CD14-positive monocyte (primary cell): ENCODE data around the gene DHCR7. TPM values are rescaled to one million over a fixed set of nuclear protein-coding genes. Genes with fewer than 3 reads are reported as not detected.

Experiments
- DNase-seq, 3 donors: peaks; one replicate each; pipeline ENCODE4 v3.0.0-alpha.2; 2011 to 2022
- H2AFZ ChIP-seq: 2 replicates; pipeline ENCODE4 v1.6.0; 2012; ENCODE audit warnings: mild to moderate bottlenecking, low read depth, low read length, inconsistent platforms; ENCODE audit not compliant: insufficient read depth, poor library complexity, severe bottlenecking
- H3K27ac ChIP-seq, 2 donors: 1 replicate in 1 of 2; 2 replicates in 1 of 2; pipeline ENCODE4 v1.5.1; 2012 to 2013; ENCODE audit warnings: low read length in 2 of 2, control low read depth in 1 of 2, inconsistent platforms in 1 of 2, low read depth in 1 of 2, mild to moderate bottlenecking in 1 of 2
- H3K27me3 ChIP-seq, 2 donors: one replicate each; pipeline versions ENCODE4 v1.6.0 to v1.6.1; 2011 to 2013; ENCODE audit warnings: low read length in 2 of 2; ENCODE audit not compliant: control insufficient read depth in 2 of 2, insufficient read depth in 2 of 2
- H3K36me3 ChIP-seq, 2 donors: replicated peaks in 1 of 2; 1 replicate in 1 of 2; 2 replicates in 1 of 2; pipeline versions ENCODE4 v1.5.1 to v1.6.1; 2012 to 2013; ENCODE audit warnings: low read length in 2 of 2, control low read depth in 1 of 2, inconsistent platforms in 1 of 2, mild to moderate bottlenecking in 1 of 2; ENCODE audit not compliant: insufficient read depth in 2 of 2, control insufficient read depth in 1 of 2
- H3K4me1 ChIP-seq, 2 donors: 1 replicate in 1 of 2; 2 replicates in 1 of 2; pipeline versions ENCODE4 v1.5.1 to v1.6.1; 2012 to 2013; ENCODE audit warnings: low read length in 2 of 2, control low read depth in 1 of 2, inconsistent platforms in 1 of 2, mild to moderate bottlenecking in 1 of 2, moderate library complexity in 1 of 2; ENCODE audit not compliant: insufficient read depth in 2 of 2, control insufficient read depth in 1 of 2
- H3K4me2 ChIP-seq: replicated peaks from 2 replicates; pipeline ENCODE3; 2012; ENCODE audit warnings: low read length, moderate library complexity, mild to moderate bottlenecking; ENCODE audit not compliant: poor library complexity, severe bottlenecking; ENCODE audit errors: extremely low read depth
- H3K4me3 ChIP-seq, 3 experiments: fragments of 200-600 bp in 1 of 3; sonication (generic) in 1 of 3; replicated peaks in 1 of 3; 1 replicate in 2 of 3; 2 replicates in 1 of 3; pipeline ENCODE4 v1.5.1; 2011 to 2013; ENCODE audit warnings: low read length in 3 of 3, mild to moderate bottlenecking in 3 of 3, control low read depth in 2 of 3, low read depth in 2 of 3, inconsistent platforms in 1 of 3, moderate library complexity in 1 of 3
- H3K79me2 ChIP-seq: 2 replicates; pipeline ENCODE4 v1.6.0; 2012; ENCODE audit warnings: mild to moderate bottlenecking, control low read depth, inconsistent platforms, low read length, moderate library complexity; ENCODE audit not compliant: insufficient read depth
- H3K9ac ChIP-seq: 2 replicates; pipeline ENCODE4 v1.6.0; 2017; ENCODE audit warnings: low read length, mild to moderate bottlenecking; ENCODE audit not compliant: insufficient read depth, poor library complexity, severe bottlenecking
- H3K9me3 ChIP-seq, 2 donors: replicated peaks in 1 of 2; 1 replicate in 1 of 2; 2 replicates in 1 of 2; pipeline versions ENCODE4 v1.5.1 to v1.6.1; 2012 to 2013; ENCODE audit warnings: low read length in 2 of 2, control low read depth in 1 of 2; ENCODE audit not compliant: control insufficient read depth in 1 of 2, insufficient read depth in 1 of 2
- H4K20me1 ChIP-seq: 2 replicates; pipeline ENCODE4 v1.6.0; 2012; ENCODE audit warnings: mild to moderate bottlenecking, low read length, control low read depth, moderate library complexity; ENCODE audit not compliant: insufficient read depth
- H3K27ac Mint-ChIP-seq, 7 donors: one replicate each; pipeline ENCODE4 v1.8.0; 2020; ENCODE audit warnings: mild to moderate bottlenecking in 7 of 7, mixed read lengths in 7 of 7, moderate library complexity in 6 of 7, inconsistent platforms in 2 of 7
- H3K27me3 Mint-ChIP-seq, 3 donors: one replicate each; pipeline ENCODE4 v1.8.0; 2021 to 2022; ENCODE audit warnings: low read depth in 3 of 3, mild to moderate bottlenecking in 3 of 3, mixed read lengths in 3 of 3, moderate library complexity in 3 of 3, inconsistent platforms in 1 of 3
- H3K36me3 Mint-ChIP-seq, 2 donors: one replicate each; pipeline ENCODE4 v1.8.0; 2020; ENCODE audit warnings: mixed read lengths in 2 of 2, inconsistent platforms in 1 of 2, mild to moderate bottlenecking in 1 of 2
- H3K4me1 Mint-ChIP-seq: one replicate; pipeline ENCODE4 v1.8.0; 2020; ENCODE audit warnings: mild to moderate bottlenecking, mixed read lengths
- H3K4me3 Mint-ChIP-seq, 2 donors: one replicate each; pipeline ENCODE4 v1.8.0; 2020; ENCODE audit warnings: mild to moderate bottlenecking in 2 of 2, mixed read lengths in 2 of 2, moderate library complexity in 1 of 2
- H3K9me3 Mint-ChIP-seq, 7 donors: one replicate each; pipeline ENCODE4 v1.8.0; 2020 to 2022; ENCODE audit warnings: mixed read lengths in 7 of 7, mild to moderate bottlenecking in 6 of 7, moderate library complexity in 6 of 7, inconsistent platforms in 2 of 7
- CTCF ChIP-seq: fragments of 200-600 bp; IDR thresholded peaks from one replicate; pipeline ENCODE4 v1.8.0; 2022; ENCODE audit warnings: antibody characterized with exemption, mild to moderate bottlenecking
- WGBS: methylation state at CpG from one replicate; pipeline ENCODE4 v1.1.5; 2013; ENCODE audit warnings: missing lambda C conversion rate; ENCODE audit not compliant: insufficient coverage; 5-methylcytosine and 5-hydroxymethylcytosine counted together
- intact Hi-C, 2 donors: fragments of 100-400 bp; cut with micrococcal nuclease; formaldehyde crosslinking; loops; one replicate each; pipeline versions ENCODE4 v1.15.0 to v1.15.1; 2023
- polyA plus RNA-seq, 3 donors: library from polyadenylated mRNA; depleted of rRNA in 1 of 3; unstranded in 2 of 3; stranded (reverse) in 1 of 3; fragments of 300-500 nt in 2 of 3; fragments of >200 nt in 1 of 3; fragmentation: Illumina TruSeq in 2 of 3; gene quantifications; 1 replicate in 2 of 3; 2 replicates in 1 of 3; pipeline ENCODE4 v1.2.3, GENCODE V29; 2012 to 2021

The DHCR7 gene
- polyA plus RNA-seq, 3 donors, result 2.2 to 3.9 (median 2.2) TPM

DNA sequence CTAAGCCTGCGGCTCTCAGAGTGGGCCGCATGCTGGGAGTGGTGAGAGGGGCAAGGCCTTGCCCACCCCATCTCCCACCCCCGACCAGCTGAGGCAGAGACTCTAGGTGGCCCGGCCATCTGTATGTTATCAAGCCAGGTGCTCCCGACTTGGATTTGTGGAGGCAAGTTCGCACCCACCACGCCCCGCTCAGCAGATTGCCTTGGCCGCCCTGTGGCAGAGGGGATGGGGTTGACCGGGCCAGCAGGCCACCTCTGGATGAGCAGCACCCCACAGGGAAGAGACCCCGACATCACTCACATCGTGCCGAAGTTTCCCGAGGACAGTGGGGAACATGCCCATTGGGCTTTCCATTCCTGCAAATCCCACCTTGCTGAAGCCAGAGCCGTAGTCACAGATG lies 40.8 kb downstream of the DHCR7 start:
- no peaks in the 10 kb centered on the region for H3K79me2 ChIP-seq
- no peaks in the 10 kb centered on the region for H3K27me3 ChIP-seq
- intact Hi-C loops, result no loop called here
- Mint-ChIP-seq H3K4me3 (no peak overlapping the region), H3K9me3 (peaks cover 0 to 13% (median 6%) of the 10 kb centered on the region in 7 donors), H3K27me3 (peaks cover 2 to 11% (median 10%) of the 10 kb centered on the region in 3 donors), H3K27ac (no peak overlapping the region), H3K4me1 (no peaks in the 10 kb centered on the region), H3K36me3 (no peaks in the 10 kb centered on the region)
- H4K20me1 ChIP-seq, result no peaks in the 10 kb centered on the region
- H3K36me3 ChIP-seq, result no peaks in the 10 kb centered on the region
- no peak for DNase-seq
- no peak overlapping the region for H3K4me3 ChIP-seq
- no peak overlapping the region for H3K27ac ChIP-seq
- no peak overlapping the region for H2AFZ ChIP-seq
- H3K9me3 ChIP-seq, result peaks cover 0 to 6% of the 10 kb centered on the region in 2 donors
- no peak overlapping the region for H3K4me2 ChIP-seq
- H3K4me1 ChIP-seq, result no peaks in the 10 kb centered on the region
- H3K9ac ChIP-seq, result no peak overlapping the region
- 95% methylated on average over 9 of the region's 15 CpGs for WGBS
- no peak for TF ChIP-seq CTCF

- Mint-ChIP-seq H3K9me3 (peaks cover 0 to 14% (median 6%) of the 10 kb centered on the region in 7 donors), H3K27ac (no peak overlapping the region), H3K27me3 (peaks cover 2 to 11% (median 10%) of the 10 kb centered on the region in 3 donors), H3K36me3 (no peaks in the 10 kb centered on the region), H3K4me1 (no peaks in the 10 kb centered on the region), H3K4me3 (no peak overlapping the region)
- Histone ChIP-seq H3K27me3 (no peaks in the 10 kb centered on the region), H2AFZ (no peak overlapping the region), H3K4me1 (no peaks in the 10 kb centered on the region), H3K27ac (no peak overlapping the region), H3K79me2 (no peaks in the 10 kb centered on the region), H3K9me3 (peaks cover 0 to 6% of the 10 kb centered on the region in 2 donors), H3K4me3 (no peak overlapping the region), H3K9ac (no peak overlapping the region), H3K36me3 (no peaks in the 10 kb centered on the region), H4K20me1 (no peaks in the 10 kb centered on the region), H3K4me2 (no peak overlapping the region)
- DNase-seq, result no peak
- TF ChIP-seq CTCF, result no peak
- intact Hi-C loops, result no loop called here
- 67% methylated on average over 3 of the region's 10 CpGs for WGBS
Measured at GRCh38 chr11:71406681-71407080, 41.5 kb downstream of the DHCR7 start.
